Measurements from ENCODE around the gene INSC. TPM values are rescaled to one million over a fixed set of nuclear protein-coding genes. Genes with fewer than 3 reads are reported as not detected.

INSC gene
- total and polyA plus RNA-seq, 9 of the 15 experiments (the other 6 are each of a cell fraction or from before 2014, with no cell fraction given) = not detected

GRCh38 chr11:15178214-15178613, 63.5 kb downstream of the INSC start:
- Histone ChIP-seq H3K27me3 (ENCODE audit: control insufficient read depth in 2 of 2, insufficient read depth in 2 of 2, low read length in 2 of 2) (peaks cover 0 to 13% of the 10 kb centered on the region in 2 experiments; a peak in 3 of 5 replicates), H4K20me1 (replicated peaks; ENCODE audit: control insufficient read depth, insufficient read depth, low read length) (no peaks in the 10 kb centered on the region), H3K9me3 (replicated peaks; ENCODE audit: control insufficient read depth, insufficient read depth, low read depth, low read length) (no peaks in the 10 kb centered on the region), H3K4me1 (replicated peaks in 1 of 2; ENCODE audit: control insufficient read depth in 2 of 2, insufficient read depth in 2 of 2, low read length in 2 of 2) (no peaks in the 10 kb centered on the region; a peak in 1 of 5 replicates), H3K9ac (ENCODE audit: insufficient read depth in 1 of 2, low read depth in 2 of 2, low read length in 2 of 2) (no peak overlapping the region), H3K27ac (ENCODE audit: extremely low read depth, low read depth, low read length) (no peak overlapping the region), H3K4me2 (ENCODE audit: insufficient read depth, low read length) (no peak overlapping the region), H3K9me1 (ENCODE audit: control insufficient read depth, insufficient read depth, low read length) (no peaks in the 10 kb centered on the region), H2AFZ (ENCODE audit: low read depth, low read length) (no peak overlapping the region), H3K36me3 (ENCODE audit: control insufficient read depth, insufficient read depth, low read length) (no peaks in the 10 kb centered on the region), H3K79me2 (ENCODE audit: control insufficient read depth, insufficient read depth, low read length) (no peaks in the 10 kb centered on the region), H3K4me3 (no peak overlapping the region)
- in situ Hi-C loops (cut with MboI) = no loop called here
- DNase-seq (ENCODE audit: extremely low read depth in 1 of 4, low spot score in 3 of 4) (no peak), FAIRE-seq (no peak), ATAC-seq (no peak)
- no TSS peak for BruUV-seq (replicated peaks)
- CTCF ChIA-PET (ENCODE audit: low intra/inter-chr PET ratio) = no interaction called here
- TF ChIP-seq CBFA2T3 (IDR thresholded peaks at IDR 0.05) (no peak), ZSCAN32 (CRISPR knock-in tag; IDR thresholded peaks at IDR 0.05) (no peak)
- POLR2A ChIA-PET = no interaction called here
- WGBS (ENCODE audit: insufficient coverage, low coverage, missing lambda C conversion rate) = 0% methylated on average over 3 of the region's 3 CpGs
- intact Hi-C loops (cut with micrococcal nuclease) = no loop called here

- DNase-seq (ENCODE audit: extremely low read depth in 1 of 4, low spot score in 3 of 4) = no peak
- POLR2A ChIA-PET = no interaction called here
- no peak for TF ChIP-seq ETS2 (tag; IDR thresholded peaks at IDR 0.05; ENCODE audit: borderline replicate concordance, poor library complexity, severe bottlenecking)
- no peak for TF ChIP-seq ZNF282 (CRISPR knock-in tag; IDR thresholded peaks at IDR 0.05)
- TF ChIP-seq TRIM25 (IDR thresholded peaks at IDR 0.05; ENCODE audit: borderline replicate concordance) = no peak
- no peak for TF ChIP-seq DMBX1 (CRISPR knock-in tag; IDR thresholded peaks at IDR 0.05; ENCODE audit: borderline replicate concordance)
- TF ChIP-seq ZFP36 (IDR thresholded peaks at IDR 0.05; ENCODE audit: low read depth, low read length, partially characterized antibody) = no peak
- no peak for TF ChIP-seq NCOA4 (IDR thresholded peaks at IDR 0.05; ENCODE audit: partially characterized antibody)
- TF ChIP-seq ZNF76 (CRISPR knock-in tag; IDR thresholded peaks at IDR 0.05; ENCODE audit: borderline replicate concordance) = no peak
- no peak for TF ChIP-seq ZNF518B (CRISPR knock-in tag; IDR thresholded peaks at IDR 0.05)
- TF ChIP-seq HDAC1 (IDR thresholded peaks at IDR 0.05) = no peak
- no peak for TF ChIP-seq RFX7 (CRISPR knock-in tag; IDR thresholded peaks at IDR 0.05)
Measured at GRCh38 chr11:15179167-15179566, 64.4 kb downstream of the INSC start.

More at GRCh38 chr11:15179167-15179566, 64.4 kb downstream of the INSC start:
- in situ Hi-C loops (cut with MboI) = no loop called here
- FAIRE-seq (no peak), ATAC-seq (no peak)
- Histone ChIP-seq H3K9me1 (ENCODE audit: control insufficient read depth, insufficient read depth, low read length) (no peaks in the 10 kb centered on the region), H3K36me3 (ENCODE audit: control insufficient read depth, insufficient read depth, low read length) (no peaks in the 10 kb centered on the region), H3K9me3 (replicated peaks; ENCODE audit: control insufficient read depth, insufficient read depth, low read depth, low read length) (no peaks in the 10 kb centered on the region), H3K79me2 (ENCODE audit: control insufficient read depth, insufficient read depth, low read length) (no peaks in the 10 kb centered on the region), H3K4me1 (replicated peaks in 1 of 2; ENCODE audit: control insufficient read depth in 2 of 2, insufficient read depth in 2 of 2, low read length in 2 of 2) (no peaks in the 10 kb centered on the region; a peak in 1 of 5 replicates), H3K27ac (ENCODE audit: extremely low read depth, low read depth, low read length) (no peak overlapping the region), H3K27me3 (ENCODE audit: control insufficient read depth in 2 of 2, insufficient read depth in 2 of 2, low read length in 2 of 2) (peaks cover 0 to 13% of the 10 kb centered on the region in 2 experiments; a peak in 3 of 5 replicates), H2AFZ (ENCODE audit: low read depth, low read length) (no peak overlapping the region), H3K4me2 (ENCODE audit: insufficient read depth, low read length) (no peak overlapping the region), H3K9ac (ENCODE audit: insufficient read depth in 1 of 2, low read depth in 2 of 2, low read length in 2 of 2) (no peak overlapping the region), H4K20me1 (replicated peaks; ENCODE audit: control insufficient read depth, insufficient read depth, low read length) (no peaks in the 10 kb centered on the region), H3K4me3 (no peak overlapping the region)
- CTCF ChIA-PET (ENCODE audit: low intra/inter-chr PET ratio) = no interaction called here
- WGBS (ENCODE audit: insufficient coverage, low coverage, missing lambda C conversion rate) = 0% methylated on average over 2 of the region's 2 CpGs
- no TSS peak for BruUV-seq (replicated peaks)
- intact Hi-C loops (cut with micrococcal nuclease) = no loop called here
